Inflammatory macrophage (primary cell): ENCODE data around the gene CRTC2.

Experiments
- DNase-seq, 2 donors: peaks; one replicate each; pipeline ENCODE4 v3.0.0-alpha.2; 2020 to 2022

CRTC2 gene

GRCh38 chr1:153973071-153973470 is 14.7 kb upstream of the CRTC2 start:
- DNase-seq = no peak

- DNase-seq = no peak
Measured at GRCh38 chr1:153970346-153970745, 11.9 kb upstream of the CRTC2 start.

- no peak for DNase-seq
Measured at GRCh38 chr1:153968972-153969371, 10.6 kb upstream of the CRTC2 start.

GRCh38 chr1:153968408-153968807 is 10.0 kb upstream of the CRTC2 start:
- no peak for DNase-seq

- no peak for DNase-seq
Measured at GRCh38 chr1:153968000-153968363, 9.6 kb upstream of the CRTC2 start.

- DNase-seq = peak; percentile 95 to 96
Measured at GRCh38 chr1:153967107-153967999, 8.9 kb upstream of the CRTC2 start, which contains the start of gene CREB3L4. TSS of gene CREB3L4 (plus strand) at chr1:153967902. CDS start at chr1:153968526, 624 bp downstream.

GRCh38 chr1:153963850-153964331 is 5.5 kb upstream of the CRTC2 start:
- no peak for DNase-seq

- DNase-seq = peak; percentile 96 to 97
Measured at GRCh38 chr1:153963030-153963849, 4.8 kb upstream of the CRTC2 start, which contains the start of gene SLC39A1. TSS of gene SLC39A1 (minus strand) at chr1:153963537. CDS start at chr1:153962715, 822 bp downstream.

- DNase-seq = peak; percentile 69 to 82
Measured at GRCh38 chr1:153962088-153963029, 3.9 kb upstream of the CRTC2 start.

- DNase-seq = no peak
Measured at GRCh38 chr1:153961421-153961820, 3.0 kb upstream of the CRTC2 start.

- DNase-seq = no peak
Measured at GRCh38 chr1:153960206-153960605, 1.8 kb upstream of the CRTC2 start.

GRCh38 chr1:153959454-153959853 is 1.0 kb upstream of the CRTC2 start:
- DNase-seq = no peak

- DNase-seq = no peak
Measured at GRCh38 chr1:153958961-153959260, 499 bp upstream of the CRTC2 start.

GRCh38 chr1:153957744-153958110 is 685 bp downstream of the CRTC2 start:
- no peak for DNase-seq

GRCh38 chr1:153956997-153957715 is 1.3 kb downstream of the CRTC2 start:
- no peak for DNase-seq

- no peak for DNase-seq
Measured at GRCh38 chr1:153954826-153955225, 3.6 kb downstream of the CRTC2 start.

- DNase-seq = no peak
Measured at GRCh38 chr1:153953859-153954365, 4.5 kb downstream of the CRTC2 start.

- no peak for DNase-seq
Measured at GRCh38 chr1:153951801-153952200, 6.6 kb downstream of the CRTC2 start.

- no peak for DNase-seq
Measured at GRCh38 chr1:153951183-153951582, 7.2 kb downstream of the CRTC2 start.

GRCh38 chr1:153946622-153947241 is 11.7 kb downstream of the CRTC2 start, which contains the start of gene DENND4B:
TSS of gene DENND4B (minus strand) at chr1:153946718. CDS start at chr1:153944374, 2,344 bp downstream.
- peak; percentile 86 to 87 for DNase-seq
